Measurements from ENCODE around the gene MMS22L.

GRCh38 chr6:97305414-97306066 is 22.5 kb upstream of the MMS22L start:
- TF ChIP-seq EZH2 (IDR thresholded peaks at IDR 0.05): no peak
- no peak for TF ChIP-seq POLR2AphosphoS5 (IDR thresholded peaks at IDR 0.05; ENCODE audit: borderline replicate concordance, low read depth, low read length)
